ENCODE results near the gene TOP2B.

The TOP2B gene
- 262 to 463 reads per million in 2 donors for total RNA-seq

- DNase-seq: peak; percentile 87
Observed at GRCh38 chr3:25664812-25665314, at the start of gene TOP2B. TOP2B (minus strand) TSS chr3:25664907; CDS start chr3:25664297, 610 bp downstream.

GRCh38 chr3:25713341-25713985, 48.8 kb upstream of the TOP2B start:
- no peak for DNase-seq

- DNase-seq: no peak
Observed at GRCh38 chr3:25711090-25711489, 46.4 kb upstream of the TOP2B start.

- no peak for DNase-seq
Observed at GRCh38 chr3:25708036-25708435, 43.3 kb upstream of the TOP2B start.

- DNase-seq: no peak
Observed at GRCh38 chr3:25707268-25707926, 42.7 kb upstream of the TOP2B start.

GRCh38 chr3:25706213-25706612, 41.5 kb upstream of the TOP2B start:
- DNase-seq: no peak

GRCh38 chr3:25697553-25697952, 32.8 kb upstream of the TOP2B start:
- DNase-seq: no peak

- DNase-seq: no peak
Observed at GRCh38 chr3:25695731-25696420, 31.2 kb upstream of the TOP2B start.

GRCh38 chr3:25693238-25693637, 28.5 kb upstream of the TOP2B start:
- DNase-seq: no peak

- no peak for DNase-seq
Observed at GRCh38 chr3:25692341-25692740, 27.6 kb upstream of the TOP2B start.

GRCh38 chr3:25690768-25691533, 26.2 kb upstream of the TOP2B start:
- DNase-seq: no peak

GRCh38 chr3:25689226-25689625, 24.5 kb upstream of the TOP2B start:
- DNase-seq: no peak

GRCh38 chr3:25687742-25688141, 23.0 kb upstream of the TOP2B start:
- DNase-seq: no peak

GRCh38 chr3:25686766-25687165, 22.1 kb upstream of the TOP2B start:
- no peak for DNase-seq

GRCh38 chr3:25683882-25684281, 19.2 kb upstream of the TOP2B start:
- DNase-seq: no peak

- DNase-seq: no peak
Observed at GRCh38 chr3:25683410-25683809, 18.7 kb upstream of the TOP2B start.

GRCh38 chr3:25679642-25680302, 15.1 kb upstream of the TOP2B start:
- DNase-seq: no peak

GRCh38 chr3:25679166-25679565, 14.5 kb upstream of the TOP2B start:
- DNase-seq: no peak

GRCh38 chr3:25678581-25678980, 13.9 kb upstream of the TOP2B start:
- DNase-seq: no peak

- no peak for DNase-seq
Observed at GRCh38 chr3:25677121-25677520, 12.4 kb upstream of the TOP2B start.

- DNase-seq: no peak
Observed at GRCh38 chr3:25674670-25675069, 10.0 kb upstream of the TOP2B start.

- DNase-seq: no peak
Observed at GRCh38 chr3:25673738-25674298, 9.1 kb upstream of the TOP2B start.

Measured in T-helper 9 cell (primary cell).